Measurements from ENCODE around the gene EFNB2. TPM values are rescaled to one million over a fixed set of nuclear protein-coding genes. Genes with fewer than 3 reads are reported as not detected.
A peak's percentile ranks its signal among the peaks of the same experiment; 100 is the strongest.

Gene EFNB2
- total RNA-seq, 1 donor from 2014 or later = 353 TPM

GRCh38 chr13:106522112-106522705, 13.3 kb downstream of the EFNB2 start:
- H3K27me3 Mint-ChIP-seq (ENCODE audit: unreplicated experiment) = peaks cover 7% of the 10 kb centered on the region
- H3K4me1 Mint-ChIP-seq (ENCODE audit: unreplicated experiment) = peaks cover 62% of the 10 kb centered on the region
- peak overlapping the region; percentile 15 for H3K27ac Mint-ChIP-seq (ENCODE audit: unreplicated experiment)
- H3K9me3 Mint-ChIP-seq (ENCODE audit: unreplicated experiment) = no peaks in the 10 kb centered on the region
- no peak for TF ChIP-seq CTCF (IDR thresholded peaks at IDR 0.05; ENCODE audit: unreplicated experiment)
- H3K4me3 Mint-ChIP-seq (ENCODE audit: unreplicated experiment) = peak overlapping the region; percentile 68
- no peak for DNase-seq (ENCODE audit: low spot score)
- H3K36me3 Mint-ChIP-seq (ENCODE audit: low read depth, unreplicated experiment) = peaks cover 43% of the 10 kb centered on the region

- H3K27me3 Mint-ChIP-seq (ENCODE audit: unreplicated experiment) = peaks cover 7% of the 10 kb centered on the region
- no peak for DNase-seq (ENCODE audit: low spot score)
- H3K4me1 Mint-ChIP-seq (ENCODE audit: unreplicated experiment) = peaks cover 64% of the 10 kb centered on the region
- H3K36me3 Mint-ChIP-seq (ENCODE audit: low read depth, unreplicated experiment) = peaks cover 41% of the 10 kb centered on the region
- no peaks in the 10 kb centered on the region for H3K9me3 Mint-ChIP-seq (ENCODE audit: unreplicated experiment)
- H3K27ac Mint-ChIP-seq (ENCODE audit: unreplicated experiment) = no peak overlapping the region
- no peak for TF ChIP-seq CTCF (IDR thresholded peaks at IDR 0.05; ENCODE audit: unreplicated experiment)
- no peak overlapping the region for H3K4me3 Mint-ChIP-seq (ENCODE audit: unreplicated experiment)
Observed at GRCh38 chr13:106521095-106521799, 14.2 kb downstream of the EFNB2 start.

- Mint-ChIP-seq H3K4me3 (ENCODE audit: unreplicated experiment) (peak overlapping the region; percentile 75), H3K27ac (ENCODE audit: unreplicated experiment) (no peak overlapping the region), H3K9me3 (ENCODE audit: unreplicated experiment) (no peaks in the 10 kb centered on the region), H3K4me1 (ENCODE audit: unreplicated experiment) (peaks cover 62% of the 10 kb centered on the region), H3K36me3 (ENCODE audit: low read depth, unreplicated experiment) (peaks cover 37% of the 10 kb centered on the region), H3K27me3 (ENCODE audit: unreplicated experiment) (peaks cover 7% of the 10 kb centered on the region)
- no peak for TF ChIP-seq CTCF (IDR thresholded peaks at IDR 0.05; ENCODE audit: unreplicated experiment)
- DNase-seq (ENCODE audit: low spot score) = no peak
Observed at GRCh38 chr13:106520251-106521054, 15.0 kb downstream of the EFNB2 start.

GRCh38 chr13:106518512-106518911, 16.9 kb downstream of the EFNB2 start:
- TF ChIP-seq CTCF (IDR thresholded peaks at IDR 0.05; ENCODE audit: unreplicated experiment) = no peak
- no peak for DNase-seq (ENCODE audit: low spot score)
- H3K9me3 Mint-ChIP-seq (ENCODE audit: unreplicated experiment) = no peaks in the 10 kb centered on the region
- peaks cover 64% of the 10 kb centered on the region for H3K4me1 Mint-ChIP-seq (ENCODE audit: unreplicated experiment)
- peaks cover 5% of the 10 kb centered on the region for H3K27me3 Mint-ChIP-seq (ENCODE audit: unreplicated experiment)
- no peak overlapping the region for H3K27ac Mint-ChIP-seq (ENCODE audit: unreplicated experiment)
- peaks cover 42% of the 10 kb centered on the region for H3K36me3 Mint-ChIP-seq (ENCODE audit: low read depth, unreplicated experiment)
- peak overlapping the region; percentile 72 for H3K4me3 Mint-ChIP-seq (ENCODE audit: unreplicated experiment)
